ENCODE measurements around the gene RAB34.

Gene RAB34

GRCh38 chr17:28705728-28706334 lies 11.8 kb downstream of the RAB34 start:
- peaks cover 19% of the 10 kb centered on the region for H3K4me1 ChIP-seq (ENCODE audit: insufficient read depth, low read length)
- H3K9me3 ChIP-seq (ENCODE audit: low read length) = no peaks in the 10 kb centered on the region
- H3K4me3 ChIP-seq (ENCODE audit: low read length) = no peak overlapping the region
- no peak overlapping the region for H2AFZ ChIP-seq (ENCODE audit: low read depth, low read length)
- H3K27me3 ChIP-seq (ENCODE audit: insufficient read depth, low read length) = no peaks in the 10 kb centered on the region
- H3K36me3 ChIP-seq (ENCODE audit: insufficient read depth, low read length) = peaks cover 33% of the 10 kb centered on the region

GRCh38 chr17:28705074-28705659 lies 12.5 kb downstream of the RAB34 start:
- peaks cover 40% of the 10 kb centered on the region for H3K36me3 ChIP-seq (ENCODE audit: insufficient read depth, low read length)
- peaks cover 19% of the 10 kb centered on the region for H3K4me1 ChIP-seq (ENCODE audit: insufficient read depth, low read length)
- no peak overlapping the region for H3K4me3 ChIP-seq (ENCODE audit: low read length)
- H3K9me3 ChIP-seq (ENCODE audit: low read length) = no peaks in the 10 kb centered on the region
- no peaks in the 10 kb centered on the region for H3K27me3 ChIP-seq (ENCODE audit: insufficient read depth, low read length)
- H2AFZ ChIP-seq (ENCODE audit: low read depth, low read length) = no peak overlapping the region

GRCh38 chr17:28704219-28704858 lies 13.3 kb downstream of the RAB34 start:
- no peaks in the 10 kb centered on the region for H3K27me3 ChIP-seq (ENCODE audit: insufficient read depth, low read length)
- no peak overlapping the region for H2AFZ ChIP-seq (ENCODE audit: low read depth, low read length)
- no peaks in the 10 kb centered on the region for H3K9me3 ChIP-seq (ENCODE audit: low read length)
- peaks cover 48% of the 10 kb centered on the region for H3K36me3 ChIP-seq (ENCODE audit: insufficient read depth, low read length)
- H3K4me1 ChIP-seq (ENCODE audit: insufficient read depth, low read length) = peaks cover 19% of the 10 kb centered on the region
- no peak overlapping the region for H3K4me3 ChIP-seq (ENCODE audit: low read length)

- Histone ChIP-seq H3K4me1 (ENCODE audit: insufficient read depth, low read length) (peaks cover 19% of the 10 kb centered on the region), H3K36me3 (ENCODE audit: insufficient read depth, low read length) (peaks cover 54% of the 10 kb centered on the region), H3K9me3 (ENCODE audit: low read length) (no peaks in the 10 kb centered on the region), H3K27me3 (ENCODE audit: insufficient read depth, low read length) (no peaks in the 10 kb centered on the region), H3K4me3 (ENCODE audit: low read length) (no peak overlapping the region), H2AFZ (ENCODE audit: low read depth, low read length) (no peak overlapping the region)
These were observed 14.0 kb downstream of the RAB34 start for GRCh38 chr17:28703552-28704218.

- peaks cover 64% of the 10 kb centered on the region for H3K36me3 ChIP-seq (ENCODE audit: insufficient read depth, low read length)
- no peaks in the 10 kb centered on the region for H3K9me3 ChIP-seq (ENCODE audit: low read length)
- no peak overlapping the region for H3K4me3 ChIP-seq (ENCODE audit: low read length)
- peaks cover 19% of the 10 kb centered on the region for H3K4me1 ChIP-seq (ENCODE audit: insufficient read depth, low read length)
- H2AFZ ChIP-seq (ENCODE audit: low read depth, low read length) = no peak overlapping the region
- no peaks in the 10 kb centered on the region for H3K27me3 ChIP-seq (ENCODE audit: insufficient read depth, low read length)
These were observed 14.9 kb downstream of the RAB34 start for GRCh38 chr17:28702752-28703150.

GRCh38 chr17:28702026-28702751 lies 15.5 kb downstream of the RAB34 start:
- Histone ChIP-seq H3K9me3 (ENCODE audit: low read length) (no peaks in the 10 kb centered on the region), H3K27me3 (ENCODE audit: insufficient read depth, low read length) (no peaks in the 10 kb centered on the region), H2AFZ (ENCODE audit: low read depth, low read length) (no peak overlapping the region), H3K4me1 (ENCODE audit: insufficient read depth, low read length) (peaks cover 19% of the 10 kb centered on the region), H3K4me3 (ENCODE audit: low read length) (no peak overlapping the region), H3K36me3 (ENCODE audit: insufficient read depth, low read length) (peaks cover 69% of the 10 kb centered on the region)

- no peaks in the 10 kb centered on the region for H3K27me3 ChIP-seq (ENCODE audit: insufficient read depth, low read length)
- H3K9me3 ChIP-seq (ENCODE audit: low read length) = no peaks in the 10 kb centered on the region
- peaks cover 19% of the 10 kb centered on the region for H3K4me1 ChIP-seq (ENCODE audit: insufficient read depth, low read length)
- peaks cover 81% of the 10 kb centered on the region for H3K36me3 ChIP-seq (ENCODE audit: insufficient read depth, low read length)
- H2AFZ ChIP-seq (ENCODE audit: low read depth, low read length) = no peak overlapping the region
- no peak overlapping the region for H3K4me3 ChIP-seq (ENCODE audit: low read length)
These were observed 16.7 kb downstream of the RAB34 start for GRCh38 chr17:28700830-28701492.

- H2AFZ ChIP-seq (ENCODE audit: low read depth, low read length) = no peak overlapping the region
- no peak overlapping the region for H3K4me3 ChIP-seq (ENCODE audit: low read length)
- peaks cover 19% of the 10 kb centered on the region for H3K4me1 ChIP-seq (ENCODE audit: insufficient read depth, low read length)
- H3K9me3 ChIP-seq (ENCODE audit: low read length) = no peaks in the 10 kb centered on the region
- peaks cover 87% of the 10 kb centered on the region for H3K36me3 ChIP-seq (ENCODE audit: insufficient read depth, low read length)
- no peaks in the 10 kb centered on the region for H3K27me3 ChIP-seq (ENCODE audit: insufficient read depth, low read length)
These were observed 17.4 kb downstream of the RAB34 start for GRCh38 chr17:28700278-28700677.

- Histone ChIP-seq H3K9me3 (ENCODE audit: low read length) (no peaks in the 10 kb centered on the region), H3K36me3 (ENCODE audit: insufficient read depth, low read length) (peaks cover 99% of the 10 kb centered on the region), H3K4me3 (ENCODE audit: low read length) (no peak overlapping the region), H3K27me3 (ENCODE audit: insufficient read depth, low read length) (no peaks in the 10 kb centered on the region), H2AFZ (ENCODE audit: low read depth, low read length) (no peak overlapping the region), H3K4me1 (ENCODE audit: insufficient read depth, low read length) (peaks cover 19% of the 10 kb centered on the region)
These were observed 19.3 kb downstream of the RAB34 start for GRCh38 chr17:28698253-28698941.

GRCh38 chr17:28693869-28694268 lies 23.8 kb downstream of the RAB34 start:
- Histone ChIP-seq H3K4me3 (ENCODE audit: low read length) (no peak overlapping the region), H2AFZ (ENCODE audit: low read depth, low read length) (no peak overlapping the region), H3K9me3 (ENCODE audit: low read length) (no peaks in the 10 kb centered on the region), H3K4me1 (ENCODE audit: insufficient read depth, low read length) (no peaks in the 10 kb centered on the region), H3K27me3 (ENCODE audit: insufficient read depth, low read length) (no peaks in the 10 kb centered on the region), H3K36me3 (ENCODE audit: insufficient read depth, low read length) (peaks cover 86% of the 10 kb centered on the region)

GRCh38 chr17:28689011-28689410 lies 28.7 kb downstream of the RAB34 start:
- no peaks in the 10 kb centered on the region for H3K27me3 ChIP-seq (ENCODE audit: insufficient read depth, low read length)
- no peak overlapping the region for H2AFZ ChIP-seq (ENCODE audit: low read depth, low read length)
- H3K4me3 ChIP-seq (ENCODE audit: low read length) = no peak overlapping the region
- no peaks in the 10 kb centered on the region for H3K9me3 ChIP-seq (ENCODE audit: low read length)
- H3K36me3 ChIP-seq (ENCODE audit: insufficient read depth, low read length) = peaks cover 86% of the 10 kb centered on the region
- H3K4me1 ChIP-seq (ENCODE audit: insufficient read depth, low read length) = no peaks in the 10 kb centered on the region

- Histone ChIP-seq H3K36me3 (ENCODE audit: insufficient read depth, low read length) (peaks cover 83% of the 10 kb centered on the region), H2AFZ (ENCODE audit: low read depth, low read length) (no peak overlapping the region), H3K9me3 (ENCODE audit: low read length) (no peaks in the 10 kb centered on the region), H3K4me1 (ENCODE audit: insufficient read depth, low read length) (no peaks in the 10 kb centered on the region), H3K27me3 (ENCODE audit: insufficient read depth, low read length) (no peaks in the 10 kb centered on the region), H3K4me3 (ENCODE audit: low read length) (no peak overlapping the region)
These were observed 29.2 kb downstream of the RAB34 start for GRCh38 chr17:28688481-28688880.

All from neuron (in vitro differentiated cells).